HG02973 (cell line): ENCODE measurements around the gene MAGEA9.
A peak's percentile ranks its signal among the peaks of the same experiment; 100 is the strongest.
"Not testable (repeated sequence)": the region's sequence is repeated elsewhere in the genome, so short reads cannot be mapped to it uniquely, and the experiment has no call there.

Source experiments
- ATAC-seq: cut with Tn5 transposase; IDR thresholded peaks from one replicate; pipeline ENCODE4 v1.9.1; 2021; ENCODE audit warnings: moderate library complexity; ENCODE audit not compliant: unreplicated experiment

MAGEA9 gene

DNA sequence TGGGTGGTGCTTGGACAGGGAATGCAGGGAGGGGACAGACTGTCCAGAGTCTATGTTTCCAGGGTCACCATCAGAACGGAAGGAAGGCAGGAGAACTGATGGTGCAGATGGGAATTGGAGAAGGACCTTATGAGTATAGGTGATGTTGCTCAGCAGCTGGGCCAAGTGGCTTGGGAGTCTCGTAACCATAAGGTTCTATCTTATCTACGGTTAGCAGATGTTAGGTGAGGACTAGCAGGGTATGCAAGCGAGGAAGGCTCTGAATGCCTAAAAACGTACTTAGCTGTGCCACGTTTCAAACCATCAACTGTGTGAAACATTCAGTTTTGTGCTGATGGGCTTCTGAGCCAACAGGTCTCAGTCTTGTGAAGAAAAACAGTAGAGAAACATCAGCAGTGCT, 22.4 kb downstream of the MAGEA9 start:
- no peak for ATAC-seq

DNA sequence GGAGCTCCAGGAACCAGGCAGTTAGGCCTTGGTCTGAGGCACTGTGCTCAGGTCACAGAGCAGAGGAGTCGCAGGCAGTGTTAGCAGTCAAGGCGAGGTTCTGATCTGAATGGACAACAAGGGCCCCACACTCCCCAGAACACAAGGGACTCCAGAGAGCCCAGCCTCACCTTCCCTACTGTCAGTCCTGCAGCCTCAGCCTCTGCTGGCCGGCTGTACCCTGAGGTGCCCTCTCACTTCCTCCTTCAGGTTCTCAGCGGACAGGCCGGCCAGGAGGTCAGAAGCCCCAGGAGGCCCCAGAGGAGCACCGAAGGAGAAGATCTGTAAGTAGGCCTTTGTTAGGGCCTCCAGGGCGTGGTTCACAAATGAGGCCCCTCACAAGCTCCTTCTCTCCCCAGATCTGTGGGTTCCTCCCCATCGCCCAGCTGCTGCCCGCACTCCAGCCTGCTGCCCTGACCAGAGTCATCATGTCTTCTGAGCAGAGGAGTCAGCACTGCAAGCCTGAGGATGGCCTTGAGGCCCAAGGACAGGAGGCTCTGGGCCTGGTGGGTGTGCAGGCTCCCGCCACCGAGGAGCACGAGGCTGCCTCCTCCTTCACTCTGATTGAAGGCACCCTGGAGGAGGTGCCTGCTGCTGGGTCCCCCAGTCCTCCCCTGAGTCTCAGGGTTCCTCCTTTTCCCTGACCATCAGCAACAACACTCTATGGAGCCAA, 26.2 kb downstream of the MAGEA9 start:
- ATAC-seq = no peak

- no peak for ATAC-seq
These were observed 36.9 kb downstream of the MAGEA9 start for GRCh38 chrX:149818652-149819051.

DNA sequence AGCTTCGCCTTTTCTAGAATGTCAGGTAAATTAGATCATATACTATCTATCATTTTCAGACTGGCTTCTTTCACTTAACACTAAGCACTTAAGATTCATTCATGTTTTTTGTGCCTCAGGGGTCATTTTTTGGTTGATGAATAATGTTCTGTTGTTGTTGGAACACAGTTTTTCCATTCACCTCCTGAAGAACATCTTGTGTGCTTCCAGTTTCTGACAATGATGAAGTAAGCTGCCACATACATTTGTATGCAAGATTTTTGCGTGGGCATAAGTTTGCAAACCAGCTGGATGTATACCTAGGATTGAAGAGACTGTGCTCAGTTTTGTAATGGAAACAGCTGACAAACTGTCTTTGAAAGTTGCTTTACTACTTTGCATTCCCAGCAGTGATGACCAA, 37.6 kb downstream of the MAGEA9 start:
- no peak for ATAC-seq

DNA sequence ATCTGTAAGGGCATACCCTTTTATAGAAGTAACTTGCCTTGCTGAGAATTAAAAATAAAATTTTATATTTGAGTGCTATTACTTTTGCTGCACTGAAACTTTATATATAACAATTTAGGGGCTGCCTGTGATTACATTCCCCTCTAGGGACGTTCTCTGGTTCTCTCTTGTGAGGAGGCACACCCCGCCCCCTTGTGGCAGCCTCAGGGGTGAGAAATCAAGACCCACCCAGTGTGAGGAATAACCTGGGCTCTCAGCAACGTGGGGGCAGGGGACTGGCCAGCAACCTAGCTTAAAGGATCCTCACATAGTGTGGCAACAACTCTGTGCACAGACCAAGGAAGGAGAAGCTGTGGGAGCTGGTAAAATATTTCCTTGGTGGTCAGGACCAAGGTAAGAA, 43.7 kb downstream of the MAGEA9 start:
- no peak for ATAC-seq

GRCh38 chrX:149827254-149827653, 45.5 kb downstream of the MAGEA9 start:
- ATAC-seq = no peak

DNA sequence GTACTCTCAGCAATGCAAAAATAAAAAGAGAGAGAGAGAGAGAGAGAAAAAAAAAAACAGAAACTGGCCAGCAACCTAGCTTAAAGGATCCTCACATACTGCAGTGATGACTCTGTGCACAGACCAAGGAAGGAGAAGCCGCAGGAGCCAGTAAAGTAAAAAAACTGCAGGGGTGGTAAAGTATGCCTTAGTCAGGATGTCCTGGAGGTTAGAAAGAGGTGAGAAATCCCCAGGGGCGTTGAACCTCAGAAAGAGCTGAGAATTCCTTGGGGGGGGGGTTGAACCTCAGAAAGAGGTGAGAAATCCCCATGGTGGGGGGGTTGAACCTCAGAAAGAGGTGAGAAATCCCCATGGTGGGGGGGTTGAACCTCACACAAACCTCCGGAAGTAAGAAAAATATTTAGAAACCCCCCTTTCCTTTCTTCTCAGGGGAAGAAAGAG, 48.0 kb downstream of the MAGEA9 start:
- ATAC-seq = peak; percentile 51

DNA sequence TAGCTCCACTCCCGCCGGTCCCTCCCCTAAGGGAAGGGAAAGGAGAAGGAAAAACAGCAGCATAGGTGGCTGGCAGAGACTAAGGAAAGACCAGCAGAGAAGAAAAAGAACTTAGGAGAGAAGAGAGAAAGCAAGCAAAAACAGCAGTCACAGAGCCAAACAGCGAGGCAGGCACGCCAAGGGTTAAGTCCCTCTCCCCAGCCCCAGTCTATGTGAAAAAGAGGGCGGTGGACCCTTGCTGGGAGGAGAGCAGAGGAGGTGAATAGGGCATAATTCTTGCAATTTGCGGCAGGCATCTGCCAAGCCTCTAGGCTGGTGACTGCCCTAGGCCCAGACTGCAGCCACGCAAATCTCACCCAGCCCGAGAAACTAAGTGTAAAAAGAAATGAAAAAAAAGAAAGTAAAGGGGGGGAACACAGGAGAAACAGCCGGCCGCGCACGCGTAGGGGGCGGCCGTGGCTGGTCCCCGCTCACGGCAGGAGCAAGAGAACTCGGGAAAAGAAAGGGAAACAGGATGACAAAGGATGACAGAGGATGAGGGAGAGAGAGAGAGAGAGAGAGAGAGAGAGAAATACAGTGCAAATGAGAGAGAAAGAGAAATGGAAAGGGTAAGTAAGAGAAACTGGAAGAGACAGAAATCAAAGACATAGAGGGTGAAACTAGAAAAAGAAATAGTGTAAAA, 48.6 kb downstream of the MAGEA9 start:
- ATAC-seq = peak; percentile 61

- ATAC-seq = no peak
These were observed 49.7 kb downstream of the MAGEA9 start for GRCh38 chrX:149831473-149831872.

DNA sequence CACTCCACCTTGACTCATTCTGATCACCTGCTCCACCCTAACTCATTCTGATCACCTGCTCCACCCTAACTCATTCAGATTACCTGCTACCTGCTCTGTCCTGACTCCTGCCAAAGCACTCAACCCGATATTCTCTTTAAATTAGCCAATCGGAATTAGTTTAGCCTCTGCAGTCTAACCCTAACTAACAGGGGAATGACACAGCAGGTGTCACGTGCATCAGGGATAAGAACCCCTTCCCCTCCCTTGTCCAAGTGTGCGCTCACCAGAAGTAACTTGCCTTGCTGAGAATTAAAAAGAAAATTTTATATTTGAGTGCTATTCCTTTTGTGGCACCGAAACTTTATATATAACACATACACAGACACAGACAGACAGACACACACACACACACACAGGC, 55.0 kb downstream of the MAGEA9 start:
- not testable (repeated sequence) for ATAC-seq

DNA sequence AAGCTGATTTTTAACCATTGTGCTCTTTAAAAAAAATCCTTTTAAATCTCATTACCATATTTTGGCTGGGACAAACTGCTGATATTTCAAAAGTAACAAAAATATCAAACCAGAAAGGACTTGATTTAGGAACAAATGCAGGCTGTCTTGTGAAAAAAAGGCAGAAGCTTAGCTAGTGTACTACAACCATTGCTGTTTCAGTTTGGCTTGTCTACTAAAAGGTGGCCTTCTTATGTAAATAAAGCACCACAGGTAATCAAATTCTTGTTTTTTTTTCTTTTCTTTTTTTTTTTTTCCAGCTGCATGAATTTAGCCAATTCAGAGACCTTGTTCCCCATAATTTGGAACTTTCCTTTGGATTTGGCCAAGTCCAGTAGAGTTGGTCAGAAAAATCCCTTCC, 55.4 kb downstream of the MAGEA9 start:
- ATAC-seq = no peak
